PC-9 (cell line): Measurements from ENCODE around the gene BTN2A1. TPM values are rescaled to one million over a fixed set of nuclear protein-coding genes. Genes with fewer than 3 reads are reported as not detected.
A peak's percentile ranks its signal among the peaks of the same experiment; 100 is the strongest.

Experiments used
- Bru-seq: library from RNA; stranded (reverse); fragments of 400-500 nt; gene quantifications from one replicate; lab custom pipeline; 2021; lab: Mats Ljungman, UMichigan
- BruChase-seq, 2 experiments: library from RNA; stranded (reverse); fragments of 400-500 nt; gene quantifications; one replicate each; lab custom pipeline; 2021; lab: Mats Ljungman, UMichigan
- BruUV-seq: library from RNA; stranded (reverse); fragments of 400-500 nt; replicated peaks from 2 replicates; lab custom pipeline; 2021; lab: Mats Ljungman, UMichigan
- CTCF ChIA-PET: fragments of 300-600 bp; sonication (Branson Sonifier 250); formaldehyde crosslinking; loops from one replicate; lab custom pipeline; 2022; ENCODE audit warnings: antibody characterized with exemption; lab: Charles Lee
- POLR2A ChIA-PET: fragments of 300-600 bp; sonication (Branson Sonifier 250); formaldehyde crosslinking; loops from one replicate; lab custom pipeline; 2022; ENCODE audit warnings: antibody characterized with exemption; ENCODE audit not compliant: unreplicated experiment; lab: Charles Lee
- DNase-seq, 2 experiments: peaks; one replicate each; pipeline versions ENCODE4 v3.0.0 to v3.0.0-alpha.2; 2015 to 2022; ENCODE audit warnings: mixed read lengths in 1 of 2
- H2AFZ ChIP-seq: fragments of 200-600 bp; sonication (generic); 2 replicates; pipeline ENCODE4 v1.8.1; 2017; ENCODE audit warnings: antibody characterized with exemption
- H3F3A ChIP-seq: fragments of 200-600 bp; sonication (generic); 2 replicates; pipeline ENCODE4 v1.8.1; 2017; ENCODE audit warnings: antibody characterized with exemption, mild to moderate bottlenecking, low read depth; ENCODE audit not compliant: insufficient read depth
- H3K27ac ChIP-seq: fragments of 200-600 bp; sonication (generic); 2 replicates; pipeline ENCODE4 v1.6.1; 2016; ENCODE audit warnings: mixed run types
- H3K27me3 ChIP-seq: fragments of 200-600 bp; sonication (generic); 2 replicates; pipeline ENCODE4 v1.6.1; 2016; ENCODE audit warnings: low read depth, mixed run types; ENCODE audit not compliant: insufficient read depth
- H3K36me3 ChIP-seq: fragments of 200-600 bp; sonication (generic); 2 replicates; pipeline ENCODE4 v1.6.1; 2016; ENCODE audit warnings: low read depth, mixed run types
- H3K4me1 ChIP-seq: fragments of 200-600 bp; sonication (generic); replicated peaks from 2 replicates; pipeline ENCODE4 v1.6.1; 2016; ENCODE audit warnings: mixed run types; ENCODE audit not compliant: insufficient read depth
- H3K4me2 ChIP-seq: fragments of 200-600 bp; sonication (generic); 2 replicates; pipeline ENCODE4 v1.6.1; 2017; ENCODE audit warnings: mixed run types
- H3K4me3 ChIP-seq: fragments of 200-600 bp; sonication (generic); 2 replicates; pipeline ENCODE4 v1.6.1; 2016; ENCODE audit warnings: mixed run types
- H3K79me2 ChIP-seq: fragments of 200-600 bp; sonication (generic); 2 replicates; pipeline ENCODE4 v1.6.1; 2017; ENCODE audit warnings: low read depth, mixed run types
- H3K9me2 ChIP-seq: fragments of 200-600 bp; sonication (generic); 2 replicates; pipeline ENCODE4 v1.8.1; 2017; ENCODE audit warnings: mild to moderate bottlenecking; ENCODE audit not compliant: insufficient read depth
- H3K9me3 ChIP-seq: fragments of 200-600 bp; sonication (generic); 2 replicates; pipeline ENCODE4 v1.8.1; 2016; ENCODE audit warnings: low read depth; ENCODE audit not compliant: insufficient read depth
- H4K20me1 ChIP-seq: fragments of 200-600 bp; sonication (generic); 2 replicates; pipeline ENCODE4 v1.8.1; 2017; ENCODE audit not compliant: insufficient read depth
- EZH2 ChIP-seq: fragments of 200-600 bp; sonication (generic); IDR thresholded peaks from 2 replicates; pipeline ENCODE4 v1.8.0; 2017; ENCODE audit warnings: antibody characterized with exemption, low read depth
- intact Hi-C: fragments of 100-400 bp; cut with micrococcal nuclease; formaldehyde crosslinking; loops from one replicate; pipeline ENCODE4 v1.10.0; 2022; ENCODE audit not compliant: unreplicated experiment
- long read RNA-seq: library from polyadenylated mRNA; stranded (forward); transcript quantifications from one replicate; pipeline ENCODE4 v2.0.0, GENCODE V29; 2022
- total RNA-seq: library from RNA; stranded (reverse); gene quantifications from 2 replicates; pipeline ENCODE4 v1.2.3, GENCODE V29; 2021
- TF ChIP-seq, protein P1 (sequence below): fragments of 200-600 bp; sonication (generic); conservative IDR thresholded peaks from 2 replicates; pipeline ENCODE4 v1.6.1; 2017; ENCODE audit warnings: mixed run types, antibody characterized with exemption, mild to moderate bottlenecking, moderate library complexity

The BTN2A1 gene
- total RNA-seq, result 19.5 and 23.4 TPM in 2 replicates
- Bru-seq, nascent RNA, result percentile 81 among the genes with signal in this experiment
- BruChase-seq, experiment 1, labeled RNA remaining after a 2-hour chase, result percentile 84 among the genes with signal in this experiment
- BruChase-seq, experiment 2, labeled RNA remaining after a 6-hour chase, result percentile 77 among the genes with signal in this experiment
- long read RNA-seq, partial matches to known transcripts, result 0 of 15 reads
- long read RNA-seq, other reads (novel, unspliced or antisense), result 7 of 15 reads

DNA sequence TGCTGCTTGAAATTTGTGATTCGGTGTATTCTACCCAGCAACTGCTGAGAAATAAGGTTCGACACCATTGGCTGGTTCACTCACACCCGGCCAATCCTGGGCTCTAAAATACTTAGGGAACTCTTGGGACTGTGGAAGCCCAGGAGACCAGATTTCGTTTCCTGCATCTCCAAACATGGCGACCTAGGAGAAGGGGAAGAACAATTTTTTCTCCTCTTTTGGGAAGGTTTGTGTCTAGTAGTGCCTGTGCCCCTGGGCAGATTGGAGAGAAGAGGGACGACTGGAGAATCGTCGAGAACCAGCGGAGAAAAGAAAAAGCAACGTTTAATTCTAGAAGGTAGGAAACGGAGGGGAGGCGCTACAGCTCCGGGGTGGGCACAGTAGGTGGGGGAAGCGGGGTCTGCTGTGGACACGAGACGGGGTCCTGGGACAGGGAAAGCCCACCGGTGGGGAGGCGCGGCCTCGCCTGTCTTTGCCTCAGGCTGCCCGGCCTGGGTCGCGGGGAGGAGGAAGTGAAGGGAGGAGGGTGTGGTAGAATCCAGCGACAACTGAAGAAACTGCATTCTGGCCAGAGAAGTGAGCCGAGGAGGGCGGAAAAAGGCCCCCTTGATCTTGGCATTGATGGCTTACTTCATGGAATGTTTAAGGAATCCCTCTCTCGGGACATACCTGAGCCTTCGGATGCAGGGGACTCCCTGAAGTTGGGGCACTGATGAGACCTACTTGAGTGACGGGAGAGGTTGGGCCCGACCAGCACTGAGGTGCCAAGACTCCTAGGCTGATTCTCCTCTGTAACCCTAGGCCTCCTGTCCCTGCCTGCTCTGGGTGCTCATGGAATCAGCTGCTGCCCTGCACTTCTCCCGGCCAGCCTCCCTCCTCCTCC is at the start of gene BTN2A1:
BTN2A1 (plus strand) TSS at position 150 of the 883 bp plus-strand sequence; CDS start at position 832, 682 bp downstream.
- intact Hi-C loops, result loop anchor here (1.0 to 10.0 kb wide), 2 partner anchors 18 to 113 kb away; partner anchors contain the start of gene BTN3A3
- peaks cover 15% of the 10 kb centered on the region for H3K36me3 ChIP-seq
- H3K4me1 ChIP-seq, result peaks cover 6% of the 10 kb centered on the region
- peak within 1 kb of the TSS; percentile 99 for H2AFZ ChIP-seq
- H3K27ac ChIP-seq, result peak within 1 kb of the TSS; percentile 70
- H3F3A ChIP-seq, result no peaks in the 10 kb centered on the region
- peak within 1 kb of the TSS; percentile 67 for H3K4me2 ChIP-seq
- no peaks in the 10 kb centered on the region for H3K9me2 ChIP-seq
- ChIA-PET CTCF (no interaction called here), POLR2A (no interaction called here)
- peak; percentile 71 to 85 for DNase-seq
- TF ChIP-seq, protein P1, sequence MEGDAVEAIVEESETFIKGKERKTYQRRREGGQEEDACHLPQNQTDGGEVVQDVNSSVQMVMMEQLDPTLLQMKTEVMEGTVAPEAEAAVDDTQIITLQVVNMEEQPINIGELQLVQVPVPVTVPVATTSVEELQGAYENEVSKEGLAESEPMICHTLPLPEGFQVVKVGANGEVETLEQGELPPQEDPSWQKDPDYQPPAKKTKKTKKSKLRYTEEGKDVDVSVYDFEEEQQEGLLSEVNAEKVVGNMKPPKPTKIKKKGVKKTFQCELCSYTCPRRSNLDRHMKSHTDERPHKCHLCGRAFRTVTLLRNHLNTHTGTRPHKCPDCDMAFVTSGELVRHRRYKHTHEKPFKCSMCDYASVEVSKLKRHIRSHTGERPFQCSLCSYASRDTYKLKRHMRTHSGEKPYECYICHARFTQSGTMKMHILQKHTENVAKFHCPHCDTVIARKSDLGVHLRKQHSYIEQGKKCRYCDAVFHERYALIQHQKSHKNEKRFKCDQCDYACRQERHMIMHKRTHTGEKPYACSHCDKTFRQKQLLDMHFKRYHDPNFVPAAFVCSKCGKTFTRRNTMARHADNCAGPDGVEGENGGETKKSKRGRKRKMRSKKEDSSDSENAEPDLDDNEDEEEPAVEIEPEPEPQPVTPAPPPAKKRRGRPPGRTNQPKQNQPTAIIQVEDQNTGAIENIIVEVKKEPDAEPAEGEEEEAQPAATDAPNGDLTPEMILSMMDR, result no peak
- TF ChIP-seq EZH2, result no peak
- peak within 1 kb of the TSS; percentile 72 for H3K4me3 ChIP-seq
- no peaks in the 10 kb centered on the region for H3K27me3 ChIP-seq
- peaks cover 30% of the 10 kb centered on the region for H3K79me2 ChIP-seq
- TSS peak; percentile 26 for BruUV-seq
- H4K20me1 ChIP-seq, result no peaks in the 10 kb centered on the region
- H3K9me3 ChIP-seq, result no peaks in the 10 kb centered on the region

DNA sequence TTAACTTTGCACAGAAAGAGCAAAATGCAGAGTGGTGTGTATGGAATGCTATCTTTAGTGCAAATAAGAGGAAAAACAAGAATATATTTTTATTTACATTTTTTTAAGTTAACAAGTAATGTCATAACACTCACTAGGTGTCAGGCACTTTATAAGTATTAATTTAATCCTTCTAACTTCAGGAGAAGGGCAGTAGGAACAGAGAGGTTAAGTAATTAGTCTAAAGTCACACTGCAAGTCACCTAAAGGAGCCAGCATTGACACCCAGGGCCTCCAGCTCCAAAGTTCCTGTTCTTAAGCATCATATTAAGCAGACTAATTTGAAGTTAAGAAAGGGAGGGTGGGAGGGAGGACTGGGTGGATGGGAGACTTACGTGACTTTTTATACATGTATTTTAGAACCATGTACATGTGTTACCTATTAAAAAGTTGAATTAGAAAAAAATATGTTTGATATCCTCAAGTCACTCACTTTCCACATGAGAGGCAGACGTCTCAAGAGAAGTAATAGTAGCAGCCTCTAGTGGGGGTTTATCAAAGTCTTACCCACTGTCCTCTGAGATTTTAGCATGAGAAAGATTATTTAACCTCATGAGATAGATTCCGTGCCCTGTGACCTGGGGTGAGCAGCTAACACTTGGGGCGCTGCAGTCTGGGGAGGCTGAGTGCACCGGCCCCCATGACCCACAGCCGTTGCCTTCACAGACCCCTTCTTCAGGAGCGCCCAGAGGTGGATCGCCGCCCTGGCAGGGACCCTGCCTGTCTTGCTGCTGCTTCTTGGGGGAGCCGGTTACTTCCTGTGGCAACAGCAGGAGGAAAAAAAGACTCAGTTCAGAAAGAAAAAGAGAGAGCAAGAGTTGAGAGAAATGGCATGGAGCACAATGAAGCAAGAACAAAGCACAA is 48.7 kb upstream of the BTN2A1 start:
- BruUV-seq, result no TSS peak
- Histone ChIP-seq H3K27ac (no peak overlapping the region), H3K36me3 (no peaks in the 10 kb centered on the region), H3F3A (no peaks in the 10 kb centered on the region), H3K4me3 (no peak overlapping the region), H3K9me2 (no peaks in the 10 kb centered on the region), H3K4me2 (no peak overlapping the region), H3K4me1 (no peaks in the 10 kb centered on the region), H4K20me1 (no peaks in the 10 kb centered on the region), H2AFZ (no peak overlapping the region), H3K27me3 (no peaks in the 10 kb centered on the region), H3K9me3 (no peaks in the 10 kb centered on the region), H3K79me2 (no peaks in the 10 kb centered on the region)
- no peak for DNase-seq
- POLR2A ChIA-PET, result interaction anchor here (0.5 kb wide), 1 partner anchor 124 kb away, joined by 5 read pairs; no protein-coding TSS in a partner anchor
- intact Hi-C loops, result no loop called here
- CTCF ChIA-PET, result interaction anchor here (0.6 kb wide), 1 partner anchor 61 kb away, joined by 4 read pairs; no protein-coding TSS in a partner anchor
- TF ChIP-seq EZH2, result no peak

DNA sequence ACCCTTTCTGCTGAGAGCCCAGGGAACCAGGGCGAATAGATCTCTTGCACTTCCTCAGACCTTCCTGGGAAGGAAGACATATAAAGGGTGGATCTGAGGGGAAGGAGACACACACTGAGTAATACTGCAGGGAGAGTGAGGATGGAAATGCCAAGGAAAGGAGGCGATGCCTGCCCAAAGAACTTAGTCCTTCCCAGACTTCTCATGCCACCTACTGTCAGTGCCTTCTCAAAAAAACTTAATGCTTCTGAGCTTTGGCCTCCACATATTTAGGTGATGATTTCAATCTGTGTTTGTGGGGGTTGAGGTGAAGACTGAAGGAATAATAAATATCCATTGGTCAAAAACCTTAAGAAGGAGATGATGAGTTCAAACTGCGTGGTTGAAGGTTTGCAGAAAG is 46.0 kb upstream of the BTN2A1 start:
- no peak for DNase-seq
- POLR2A ChIA-PET, result no interaction called here
- H3K4me2 ChIP-seq, result no peak overlapping the region
- no peak overlapping the region for H2AFZ ChIP-seq
- no peaks in the 10 kb centered on the region for H3K4me1 ChIP-seq
- no peak overlapping the region for H3K27ac ChIP-seq
- no TSS peak for BruUV-seq
- TF ChIP-seq EZH2, result no peak
- TF ChIP-seq, protein P1, result no peak
- CTCF ChIA-PET, result no interaction called here
- no peaks in the 10 kb centered on the region for H3K79me2 ChIP-seq
- no peak overlapping the region for H3K4me3 ChIP-seq
- no peaks in the 10 kb centered on the region for H3F3A ChIP-seq
- H3K27me3 ChIP-seq, result no peaks in the 10 kb centered on the region
- no peaks in the 10 kb centered on the region for H3K9me3 ChIP-seq
- no peaks in the 10 kb centered on the region for H3K36me3 ChIP-seq
- intact Hi-C loops, result no loop called here
- no peaks in the 10 kb centered on the region for H4K20me1 ChIP-seq
- H3K9me2 ChIP-seq, result no peaks in the 10 kb centered on the region
